ENCODE measurements around the gene CRTC1.

CRTC1 gene

GRCh38 chr19:18799389-18799970 lies 116.0 kb downstream of the CRTC1 start:
- H3K4me3 ChIP-seq (ENCODE audit: low read length): no peak overlapping the region
- H3K9ac ChIP-seq (ENCODE audit: low read length): no peak overlapping the region
- peaks cover 89% of the 10 kb centered on the region for H3K27me3 ChIP-seq (replicated peaks; ENCODE audit: insufficient read depth, low read length)
- DNase-seq: no peak
- no peaks in the 10 kb centered on the region for H3K79me2 ChIP-seq (ENCODE audit: low read length)
- H3K9me3 ChIP-seq (replicated peaks; ENCODE audit: insufficient read depth, low read length): no peaks in the 10 kb centered on the region
- no peaks in the 10 kb centered on the region for H3F3A ChIP-seq (ENCODE audit: insufficient read depth, low read length)
- H3K4me1 ChIP-seq (ENCODE audit: low read length): no peaks in the 10 kb centered on the region
- TF ChIP-seq EZH2phosphoT487 (IDR thresholded peaks at IDR 0.05; ENCODE audit: low read length) (no peak), EZH2 (optimal IDR thresholded peaks at IDR 0.05; ENCODE audit: low read depth, low read length) (no peak)
- TF ChIP-seq, protein P1, sequence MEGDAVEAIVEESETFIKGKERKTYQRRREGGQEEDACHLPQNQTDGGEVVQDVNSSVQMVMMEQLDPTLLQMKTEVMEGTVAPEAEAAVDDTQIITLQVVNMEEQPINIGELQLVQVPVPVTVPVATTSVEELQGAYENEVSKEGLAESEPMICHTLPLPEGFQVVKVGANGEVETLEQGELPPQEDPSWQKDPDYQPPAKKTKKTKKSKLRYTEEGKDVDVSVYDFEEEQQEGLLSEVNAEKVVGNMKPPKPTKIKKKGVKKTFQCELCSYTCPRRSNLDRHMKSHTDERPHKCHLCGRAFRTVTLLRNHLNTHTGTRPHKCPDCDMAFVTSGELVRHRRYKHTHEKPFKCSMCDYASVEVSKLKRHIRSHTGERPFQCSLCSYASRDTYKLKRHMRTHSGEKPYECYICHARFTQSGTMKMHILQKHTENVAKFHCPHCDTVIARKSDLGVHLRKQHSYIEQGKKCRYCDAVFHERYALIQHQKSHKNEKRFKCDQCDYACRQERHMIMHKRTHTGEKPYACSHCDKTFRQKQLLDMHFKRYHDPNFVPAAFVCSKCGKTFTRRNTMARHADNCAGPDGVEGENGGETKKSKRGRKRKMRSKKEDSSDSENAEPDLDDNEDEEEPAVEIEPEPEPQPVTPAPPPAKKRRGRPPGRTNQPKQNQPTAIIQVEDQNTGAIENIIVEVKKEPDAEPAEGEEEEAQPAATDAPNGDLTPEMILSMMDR (IDR thresholded peaks at IDR 0.05; ENCODE audit: low read length): no peak
- H3K9me2 ChIP-seq (replicated peaks; ENCODE audit: insufficient read depth, low read length): no peaks in the 10 kb centered on the region
- no peak overlapping the region for H2AFZ ChIP-seq (ENCODE audit: low read length)
- no peaks in the 10 kb centered on the region for H4K20me1 ChIP-seq (ENCODE audit: insufficient read depth, low read length)
- no peak overlapping the region for H3K27ac ChIP-seq (ENCODE audit: low read length)
- H3K36me3 ChIP-seq (replicated peaks; ENCODE audit: insufficient read depth, low read length): no peaks in the 10 kb centered on the region
- no peak overlapping the region for H3K4me2 ChIP-seq (ENCODE audit: low read depth, low read length)

DNA sequence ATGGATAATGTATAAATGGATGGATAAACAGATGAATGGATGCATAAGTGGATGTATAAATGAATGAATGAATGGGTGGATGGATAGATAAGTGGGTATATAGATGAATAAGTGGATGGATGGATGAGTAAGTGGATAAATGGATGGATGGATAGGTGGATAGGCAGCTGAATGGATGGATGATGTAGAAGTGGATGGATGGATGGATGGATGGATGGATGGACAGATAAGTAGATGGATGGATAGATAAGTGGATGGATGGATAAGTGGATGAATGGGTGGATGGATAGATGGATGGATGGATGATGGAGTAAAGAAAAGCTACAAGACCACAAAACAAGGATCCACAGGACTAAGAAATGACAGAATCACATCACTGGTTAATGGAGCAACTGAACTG lies 116.6 kb downstream of the CRTC1 start:
- no peaks in the 10 kb centered on the region for H3K4me1 ChIP-seq (ENCODE audit: low read length)
- H3K27ac ChIP-seq (ENCODE audit: low read length): no peak overlapping the region
- no peaks in the 10 kb centered on the region for H3K36me3 ChIP-seq (replicated peaks; ENCODE audit: insufficient read depth, low read length)
- H3K9me2 ChIP-seq (replicated peaks; ENCODE audit: insufficient read depth, low read length): no peaks in the 10 kb centered on the region
- no peak for DNase-seq
- no peaks in the 10 kb centered on the region for H4K20me1 ChIP-seq (ENCODE audit: insufficient read depth, low read length)
- H3K79me2 ChIP-seq (ENCODE audit: low read length): no peaks in the 10 kb centered on the region
- no peak for TF ChIP-seq EZH2 (optimal IDR thresholded peaks at IDR 0.05; ENCODE audit: low read depth, low read length)
- TF ChIP-seq EZH2phosphoT487 (IDR thresholded peaks at IDR 0.05; ENCODE audit: low read length): no peak
- TF ChIP-seq, protein P1 (IDR thresholded peaks at IDR 0.05; ENCODE audit: low read length): no peak
- H3K4me2 ChIP-seq (ENCODE audit: low read depth, low read length): no peak overlapping the region
- H2AFZ ChIP-seq (ENCODE audit: low read length): no peak overlapping the region
- no peak overlapping the region for H3K4me3 ChIP-seq (ENCODE audit: low read length)
- no peak overlapping the region for H3K9ac ChIP-seq (ENCODE audit: low read length)
- H3K27me3 ChIP-seq (replicated peaks; ENCODE audit: insufficient read depth, low read length): peaks cover 84% of the 10 kb centered on the region
- H3F3A ChIP-seq (ENCODE audit: insufficient read depth, low read length): no peaks in the 10 kb centered on the region
- no peaks in the 10 kb centered on the region for H3K9me3 ChIP-seq (replicated peaks; ENCODE audit: insufficient read depth, low read length)

- H2AFZ ChIP-seq (ENCODE audit: low read length): no peak overlapping the region
- DNase-seq: no peak
- H3K9ac ChIP-seq (ENCODE audit: low read length): no peak overlapping the region
- no peaks in the 10 kb centered on the region for H3K4me1 ChIP-seq (ENCODE audit: low read length)
- no peaks in the 10 kb centered on the region for H3K79me2 ChIP-seq (ENCODE audit: low read length)
- peaks cover 78% of the 10 kb centered on the region for H3K27me3 ChIP-seq (replicated peaks; ENCODE audit: insufficient read depth, low read length)
- H4K20me1 ChIP-seq (ENCODE audit: insufficient read depth, low read length): no peaks in the 10 kb centered on the region
- H3K9me2 ChIP-seq (replicated peaks; ENCODE audit: insufficient read depth, low read length): no peaks in the 10 kb centered on the region
- H3K9me3 ChIP-seq (replicated peaks; ENCODE audit: insufficient read depth, low read length): no peaks in the 10 kb centered on the region
- no peak overlapping the region for H3K4me3 ChIP-seq (ENCODE audit: low read length)
- TF ChIP-seq EZH2phosphoT487 (IDR thresholded peaks at IDR 0.05; ENCODE audit: low read length): no peak
- no peak for TF ChIP-seq EZH2 (optimal IDR thresholded peaks at IDR 0.05; ENCODE audit: low read depth, low read length)
- TF ChIP-seq, protein P1 (IDR thresholded peaks at IDR 0.05; ENCODE audit: low read length): no peak
- H3K36me3 ChIP-seq (replicated peaks; ENCODE audit: insufficient read depth, low read length): no peaks in the 10 kb centered on the region
- no peak overlapping the region for H3K27ac ChIP-seq (ENCODE audit: low read length)
- no peak overlapping the region for H3K4me2 ChIP-seq (ENCODE audit: low read depth, low read length)
- no peaks in the 10 kb centered on the region for H3F3A ChIP-seq (ENCODE audit: insufficient read depth, low read length)
Observed at GRCh38 chr19:18800636-18801035, 117.2 kb downstream of the CRTC1 start.

Data from MM.1S (cell line).